Measurements from ENCODE around the gene ALDOC.
"Not testable (repeated sequence)": the region's sequence is repeated elsewhere in the genome, so short reads cannot be mapped to it uniquely, and the experiment has no call there.

ALDOC gene

GRCh38 chr17:28599311-28600184 lies 22.9 kb upstream of the ALDOC start:
- no peaks in the 10 kb centered on the region for H3K27me3 ChIP-seq (ENCODE audit: low read depth)
- peaks cover 26% of the 10 kb centered on the region for H3K36me3 ChIP-seq (replicated peaks)
- DNase-seq (ENCODE audit: low spot score in 2 of 2): peak; percentile 52 to 70
- H3K9me3 ChIP-seq: no peaks in the 10 kb centered on the region
- H3K4me3 ChIP-seq: peak overlapping the region; percentile 94
- in situ Hi-C loops (cut with MboI; ENCODE audit: low sequenced_read_pairs): no loop called here
- H3K4me1 ChIP-seq: peaks cover 7% of the 10 kb centered on the region

GRCh38 chr17:28598799-28599310 lies 22.2 kb upstream of the ALDOC start, which contains the start of gene SPAG5:
SPAG5 (minus strand) TSS chr17:28599025; CDS start chr17:28598946, 79 bp downstream.
- Histone ChIP-seq H3K27me3 (ENCODE audit: low read depth) (no peaks in the 10 kb centered on the region), H3K4me1 (peaks cover 7% of the 10 kb centered on the region), H3K4me3 (peak within 1 kb of the TSS; percentile 94), H3K9me3 (no peaks in the 10 kb centered on the region), H3K36me3 (replicated peaks) (peaks cover 31% of the 10 kb centered on the region)
- in situ Hi-C loops (cut with MboI; ENCODE audit: low sequenced_read_pairs): no loop called here
- DNase-seq (ENCODE audit: low spot score in 2 of 2): peak; percentile 90 to 95

- no peak for DNase-seq (ENCODE audit: low spot score in 2 of 2)
- in situ Hi-C loops (cut with MboI; ENCODE audit: low sequenced_read_pairs): no loop called here
- Histone ChIP-seq H3K27me3 (ENCODE audit: low read depth) (no peaks in the 10 kb centered on the region), H3K36me3 (replicated peaks) (peaks cover 34% of the 10 kb centered on the region), H3K9me3 (no peaks in the 10 kb centered on the region), H3K4me1 (peaks cover 7% of the 10 kb centered on the region), H3K4me3 (peak overlapping the region; percentile 94)
These were observed 21.7 kb upstream of the ALDOC start for GRCh38 chr17:28598389-28598788.

GRCh38 chr17:28597606-28598383 lies 21.1 kb upstream of the ALDOC start:
- in situ Hi-C loops (cut with MboI; ENCODE audit: low sequenced_read_pairs): no loop called here
- H3K27me3 ChIP-seq (ENCODE audit: low read depth): no peaks in the 10 kb centered on the region
- peak overlapping the region; percentile 94 for H3K4me3 ChIP-seq
- peaks cover 7% of the 10 kb centered on the region for H3K4me1 ChIP-seq
- peaks cover 40% of the 10 kb centered on the region for H3K36me3 ChIP-seq (replicated peaks)
- no peaks in the 10 kb centered on the region for H3K9me3 ChIP-seq
- DNase-seq (ENCODE audit: low spot score in 2 of 2): no peak

GRCh38 chr17:28592260-28592659 lies 15.6 kb upstream of the ALDOC start:
- H3K9me3 ChIP-seq: no peaks in the 10 kb centered on the region
- no peak for DNase-seq (ENCODE audit: low spot score in 2 of 2)
- H3K36me3 ChIP-seq (replicated peaks): peaks cover 80% of the 10 kb centered on the region
- no peak overlapping the region for H3K4me3 ChIP-seq
- H3K4me1 ChIP-seq: peaks cover under 1% of the 10 kb centered on the region
- in situ Hi-C loops (cut with MboI; ENCODE audit: low sequenced_read_pairs): no loop called here
- no peaks in the 10 kb centered on the region for H3K27me3 ChIP-seq (ENCODE audit: low read depth)

- Histone ChIP-seq H3K27me3 (ENCODE audit: low read depth) (no peaks in the 10 kb centered on the region), H3K9me3 (no peaks in the 10 kb centered on the region), H3K36me3 (replicated peaks) (peaks cover 88% of the 10 kb centered on the region), H3K4me3 (no peak overlapping the region), H3K4me1 (no peaks in the 10 kb centered on the region)
- no peak for DNase-seq (ENCODE audit: low spot score in 2 of 2)
- in situ Hi-C loops (cut with MboI; ENCODE audit: low sequenced_read_pairs): no loop called here
These were observed 9.2 kb upstream of the ALDOC start for GRCh38 chr17:28585851-28586250.

GRCh38 chr17:28584434-28584833 lies 7.7 kb upstream of the ALDOC start:
- H3K36me3 ChIP-seq (replicated peaks): peaks cover 86% of the 10 kb centered on the region

GRCh38 chr17:28582513-28582912 lies 5.8 kb upstream of the ALDOC start:
- no peak for DNase-seq (ENCODE audit: low spot score in 2 of 2)
- Histone ChIP-seq H3K4me3 (no peak overlapping the region), H3K9me3 (no peaks in the 10 kb centered on the region), H3K36me3 (replicated peaks) (peaks cover 90% of the 10 kb centered on the region), H3K4me1 (no peaks in the 10 kb centered on the region), H3K27me3 (ENCODE audit: low read depth) (no peaks in the 10 kb centered on the region)
- in situ Hi-C loops (cut with MboI; ENCODE audit: low sequenced_read_pairs): no loop called here

More at GRCh38 chr17:28584434-28584833, 7.7 kb upstream of the ALDOC start:
- Histone ChIP-seq H3K4me3 (no peak overlapping the region), H3K27me3 (ENCODE audit: low read depth) (no peaks in the 10 kb centered on the region), H3K4me1 (no peaks in the 10 kb centered on the region), H3K9me3 (no peaks in the 10 kb centered on the region)
- no peak for DNase-seq (ENCODE audit: low spot score in 2 of 2)
- in situ Hi-C loops (cut with MboI; ENCODE audit: low sequenced_read_pairs): no loop called here

GRCh38 chr17:28580959-28581358 lies 4.3 kb upstream of the ALDOC start:
- Histone ChIP-seq H3K9me3 (no peaks in the 10 kb centered on the region), H3K4me1 (peaks cover 4% of the 10 kb centered on the region), H3K36me3 (replicated peaks) (peaks cover 83% of the 10 kb centered on the region), H3K27me3 (ENCODE audit: low read depth) (no peaks in the 10 kb centered on the region), H3K4me3 (no peak overlapping the region)
- in situ Hi-C loops (cut with MboI; ENCODE audit: low sequenced_read_pairs): no loop called here
- DNase-seq (ENCODE audit: low spot score in 2 of 2): no peak

- in situ Hi-C loops (cut with MboI; ENCODE audit: low sequenced_read_pairs): loop anchor here (10.0 kb wide), 1 partner anchor 65 kb away; no protein-coding TSS in a partner anchor
These were observed 2.8 kb upstream of the ALDOC start for GRCh38 chr17:28579526-28579925.

GRCh38 chr17:28578246-28579195 lies 1.8 kb upstream of the ALDOC start:
- Histone ChIP-seq H3K4me1 (peaks cover 4% of the 10 kb centered on the region), H3K9me3 (no peaks in the 10 kb centered on the region), H3K27me3 (ENCODE audit: low read depth) (no peaks in the 10 kb centered on the region), H3K36me3 (replicated peaks) (peaks cover 59% of the 10 kb centered on the region), H3K4me3 (no peak overlapping the region)
- no peak for DNase-seq (ENCODE audit: low spot score in 2 of 2)
- in situ Hi-C loops (cut with MboI; ENCODE audit: low sequenced_read_pairs): loop anchor here (10.0 kb wide), 1 partner anchor 64 kb away; no protein-coding TSS in a partner anchor

More at GRCh38 chr17:28579526-28579925, 2.8 kb upstream of the ALDOC start:
- no peaks in the 10 kb centered on the region for H3K27me3 ChIP-seq (ENCODE audit: low read depth)
- peaks cover 69% of the 10 kb centered on the region for H3K36me3 ChIP-seq (replicated peaks)
- H3K4me3 ChIP-seq: no peak overlapping the region
- DNase-seq (ENCODE audit: low spot score in 2 of 2): no peak
- H3K9me3 ChIP-seq: no peaks in the 10 kb centered on the region
- H3K4me1 ChIP-seq: peaks cover 4% of the 10 kb centered on the region

- H3K4me3 ChIP-seq: no peak overlapping the region
- no peak for DNase-seq (ENCODE audit: low spot score in 2 of 2)
- in situ Hi-C loops (cut with MboI; ENCODE audit: low sequenced_read_pairs): loop anchor here (10.0 kb wide), 1 partner anchor 63 kb away; no protein-coding TSS in a partner anchor
- H3K27me3 ChIP-seq (ENCODE audit: low read depth): no peaks in the 10 kb centered on the region
- no peaks in the 10 kb centered on the region for H3K9me3 ChIP-seq
- peaks cover 48% of the 10 kb centered on the region for H3K36me3 ChIP-seq (replicated peaks)
- H3K4me1 ChIP-seq: peaks cover 4% of the 10 kb centered on the region
These were observed 750 bp upstream of the ALDOC start for GRCh38 chr17:28577466-28577824.

- Histone ChIP-seq H3K36me3 (replicated peaks) (peaks cover 37% of the 10 kb centered on the region), H3K4me1 (peaks cover 11% of the 10 kb centered on the region)
- DNase-seq (ENCODE audit: low spot score in 2 of 2); H3K9me3 ChIP-seq; H3K27me3 ChIP-seq (ENCODE audit: low read depth); H3K4me3 ChIP-seq: not testable (repeated sequence)
- in situ Hi-C loops (cut with MboI; ENCODE audit: low sequenced_read_pairs): loop anchor here (10.0 kb wide), 1 partner anchor 61 kb away; no protein-coding TSS in a partner anchor
These were observed 679 bp downstream of the ALDOC start for GRCh38 chr17:28576016-28576415.

All from HAP-1 (cell line).